Neuronal stem cell (in vitro differentiated cells): ENCODE results near the gene MTHFS.
"Not testable (repeated sequence)": the region's sequence is repeated elsewhere in the genome, so short reads cannot be mapped to it uniquely, and the experiment has no call there.

ENCODE experiments used
- DNase-seq: peaks from one replicate; pipeline ENCODE4 v3.0.0-alpha.2; 2013; ENCODE audit warnings: low spot score
- H2AFZ ChIP-seq: one replicate; pipeline ENCODE4 v1.6.1; 2013; ENCODE audit warnings: mild to moderate bottlenecking, low read length, inconsistent platforms
- H2AK5ac ChIP-seq: 2 replicates; pipeline ENCODE4 v1.6.1; 2013; ENCODE audit warnings: low read depth, mild to moderate bottlenecking, inconsistent platforms, low read length, moderate library complexity, mixed read lengths
- H2BK120ac ChIP-seq: 2 replicates; pipeline ENCODE4 v1.6.1; 2013; ENCODE audit warnings: low read depth, mild to moderate bottlenecking, inconsistent platforms, low read length, moderate library complexity, mixed read lengths
- H2BK12ac ChIP-seq: one replicate; pipeline ENCODE4 v1.6.1; 2013; ENCODE audit warnings: low read length, inconsistent platforms
- H2BK15ac ChIP-seq: 2 replicates; pipeline ENCODE4 v1.6.1; 2013; ENCODE audit warnings: mild to moderate bottlenecking, low read length, inconsistent platforms, mixed read lengths
- H2BK5ac ChIP-seq: one replicate; pipeline ENCODE4 v1.6.1; 2013; ENCODE audit warnings: inconsistent platforms, mild to moderate bottlenecking, low read length, moderate library complexity
- H3K14ac ChIP-seq: one replicate; pipeline ENCODE4 v1.6.1; 2013; ENCODE audit warnings: low read length, inconsistent platforms
- H3K18ac ChIP-seq: 2 replicates; pipeline ENCODE4 v1.6.1; 2013; ENCODE audit warnings: low read length, inconsistent platforms
- H3K23ac ChIP-seq: 2 replicates; pipeline ENCODE4 v1.6.1; 2013; ENCODE audit warnings: low read depth, mild to moderate bottlenecking, mixed read lengths, low read length, inconsistent platforms; ENCODE audit not compliant: poor library complexity
- H3K27ac ChIP-seq: replicated peaks from 3 replicates; pipeline ENCODE4 v1.5.1; 2013; ENCODE audit warnings: low read length, inconsistent platforms
- H3K27me3 ChIP-seq, 3 experiments: 2 replicates each; pipeline ENCODE4 v1.6.1; 2013; ENCODE audit warnings: low read length in 3 of 3, mild to moderate bottlenecking in 2 of 3, inconsistent platforms in 1 of 3, low read depth in 1 of 3, mixed read lengths in 1 of 3, moderate library complexity in 1 of 3; ENCODE audit not compliant: control insufficient read depth in 3 of 3, insufficient read depth in 3 of 3
- H3K36me3 ChIP-seq, 2 donors: replicated peaks in 1 of 2; 2 replicates each; pipeline ENCODE4 v1.6.1; 2013; ENCODE audit warnings: low read length in 2 of 2; ENCODE audit not compliant: control insufficient read depth in 2 of 2, insufficient read depth in 2 of 2
- H3K4ac ChIP-seq: 2 replicates; pipeline ENCODE4 v1.6.1; 2013; ENCODE audit warnings: inconsistent platforms, mild to moderate bottlenecking, low read length, moderate library complexity
- H3K4me1 ChIP-seq, 2 donors: 1 replicate in 1 of 2; 2 replicates in 1 of 2; pipeline ENCODE4 v1.6.1; 2013; ENCODE audit warnings: low read length in 2 of 2, low read depth in 1 of 2; ENCODE audit not compliant: control insufficient read depth in 2 of 2, insufficient read depth in 1 of 2
- H3K4me2 ChIP-seq: one replicate; pipeline ENCODE4 v1.6.1; 2013; ENCODE audit warnings: mild to moderate bottlenecking, low read length, inconsistent platforms; ENCODE audit not compliant: insufficient read depth, poor library complexity, severe bottlenecking
- H3K4me3 ChIP-seq, 2 donors: 2 replicates each; pipeline ENCODE4 v1.5.1; 2013; ENCODE audit warnings: low read length in 2 of 2, mild to moderate bottlenecking in 2 of 2, inconsistent platforms in 1 of 2, moderate library complexity in 1 of 2
- H3K79me1 ChIP-seq: one replicate; pipeline ENCODE4 v1.6.1; 2013; ENCODE audit warnings: low read depth, mild to moderate bottlenecking, inconsistent platforms, low read length, moderate library complexity
- H3K9ac ChIP-seq: one replicate; pipeline ENCODE4 v1.6.1; 2013; ENCODE audit warnings: mild to moderate bottlenecking, low read depth, low read length, inconsistent platforms; ENCODE audit not compliant: poor library complexity
- H3K9me3 ChIP-seq, 2 donors: replicated peaks in 1 of 2; 2 replicates each; pipeline versions ENCODE3 to v1.6.1; 2013; ENCODE audit warnings: low read length in 2 of 2, mild to moderate bottlenecking in 2 of 2, inconsistent platforms in 1 of 2, low read depth in 1 of 2, mixed read lengths in 1 of 2, moderate library complexity in 1 of 2; ENCODE audit not compliant: control insufficient read depth in 2 of 2, insufficient read depth in 1 of 2
- H4K8ac ChIP-seq: one replicate; pipeline ENCODE4 v1.6.1; 2013; ENCODE audit warnings: low read depth, mild to moderate bottlenecking, inconsistent platforms, low read length, moderate library complexity
- H4K91ac ChIP-seq: one replicate; pipeline ENCODE4 v1.6.1; 2013; ENCODE audit warnings: low read length, low read depth, mild to moderate bottlenecking, inconsistent platforms; ENCODE audit not compliant: poor library complexity
- WGBS, 2 donors: extraction: QIAGEN DNeasy Blood & Tissue Kit; methylation state at CpG; one replicate each; pipeline ENCODE4 v1.1.7; 2013; ENCODE audit warnings: missing lambda C conversion rate in 2 of 2, mixed read lengths in 1 of 2; ENCODE audit not compliant: insufficient read length in 2 of 2, insufficient replicate concordance in 1 of 2; ENCODE audit errors: extremely low coverage in 2 of 2; 5-methylcytosine and 5-hydroxymethylcytosine counted together

MTHFS gene

GRCh38 chr15:79903626-79904025 is 6.8 kb upstream of the MTHFS start:
- H2BK12ac ChIP-seq, result no peak overlapping the region
- no peak overlapping the region for H3K4me3 ChIP-seq
- no CpG with 5 or more reads among the region's 1 CpG for WGBS, 2 donors
- H3K27me3 ChIP-seq, result no peaks in the 10 kb centered on the region
- no peak overlapping the region for H3K27ac ChIP-seq
- no peak overlapping the region for H3K18ac ChIP-seq
- no peak overlapping the region for H4K8ac ChIP-seq
- H3K9ac ChIP-seq, result no peak overlapping the region
- peaks cover 0 to 5% of the 10 kb centered on the region in 2 donors for H3K9me3 ChIP-seq
- no peak overlapping the region for H2BK15ac ChIP-seq
- H3K79me1 ChIP-seq, result peaks cover 2% of the 10 kb centered on the region
- no peak overlapping the region for H2BK5ac ChIP-seq
- no peak overlapping the region for H2AK5ac ChIP-seq
- no peak for DNase-seq
- H2AFZ ChIP-seq, result no peak overlapping the region
- H4K91ac ChIP-seq, result no peak overlapping the region
- H3K23ac ChIP-seq, result no peak overlapping the region
- no peaks in the 10 kb centered on the region for H3K4me1 ChIP-seq
- H3K14ac ChIP-seq, result no peak overlapping the region
- H2BK120ac ChIP-seq, result no peak overlapping the region
- peaks cover 3 to 22% of the 10 kb centered on the region in 2 donors for H3K36me3 ChIP-seq
- H3K4me2 ChIP-seq, result no peak overlapping the region
- H3K4ac ChIP-seq, result no peak overlapping the region

GRCh38 chr15:79903144-79903543 is 6.3 kb upstream of the MTHFS start:
- H3K23ac ChIP-seq, result no peak overlapping the region
- no peak for DNase-seq
- no peak overlapping the region for H2BK15ac ChIP-seq
- H3K36me3 ChIP-seq, result peaks cover 3 to 27% of the 10 kb centered on the region in 2 donors
- no peak overlapping the region for H2BK12ac ChIP-seq
- WGBS, 2 donors, result no CpG with 5 or more reads among the region's 2 CpGs
- H3K79me1 ChIP-seq, result peaks cover 2% of the 10 kb centered on the region
- no peak overlapping the region for H3K9ac ChIP-seq
- H3K18ac ChIP-seq, result no peak overlapping the region
- H3K27ac ChIP-seq, result no peak overlapping the region
- no peak overlapping the region for H3K4me2 ChIP-seq
- no peak overlapping the region for H2AFZ ChIP-seq
- H2BK120ac ChIP-seq, result no peak overlapping the region
- H2AK5ac ChIP-seq, result no peak overlapping the region
- H3K4me3 ChIP-seq, result no peak overlapping the region
- H4K8ac ChIP-seq, result no peak overlapping the region
- H3K27me3 ChIP-seq, result no peaks in the 10 kb centered on the region
- H3K14ac ChIP-seq, result no peak overlapping the region
- no peak overlapping the region for H2BK5ac ChIP-seq
- H4K91ac ChIP-seq, result no peak overlapping the region
- H3K4me1 ChIP-seq, result no peaks in the 10 kb centered on the region
- H3K4ac ChIP-seq, result no peak overlapping the region
- peaks cover 0 to 5% of the 10 kb centered on the region in 2 donors for H3K9me3 ChIP-seq

- Histone ChIP-seq H2BK15ac (no peak overlapping the region), H4K8ac (no peak overlapping the region), H3K18ac (no peak overlapping the region), H3K9me3 (peaks cover 0 to 3% of the 10 kb centered on the region in 2 donors), H2BK5ac (no peak overlapping the region), H2AK5ac (no peak overlapping the region), H3K27ac (no peak overlapping the region), H2BK120ac (no peak overlapping the region), H2AFZ (no peak overlapping the region), H3K4me1 (no peaks in the 10 kb centered on the region), H3K79me1 (no peaks in the 10 kb centered on the region), H2BK12ac (no peak overlapping the region), H3K23ac (no peak overlapping the region), H3K4ac (no peak overlapping the region), H3K4me2 (no peak overlapping the region), H3K36me3 (peaks cover 2 to 20% of the 10 kb centered on the region in 2 donors), H3K14ac (no peak overlapping the region), H4K91ac (no peak overlapping the region), H3K9ac (no peak overlapping the region), H3K27me3 (no peaks in the 10 kb centered on the region), H3K4me3 (no peak overlapping the region)
- WGBS, 2 donors, result no CpG with 5 or more reads among the region's 1 CpG
- no peak for DNase-seq
These were observed 5.1 kb upstream of the MTHFS start for GRCh38 chr15:79901958-79902357.

- peaks cover 0 to 16% of the 10 kb centered on the region in 2 donors for H3K36me3 ChIP-seq
- not testable (repeated sequence) for H3K9ac ChIP-seq, H3K27me3 ChIP-seq, H2AFZ ChIP-seq, DNase-seq, H2BK15ac ChIP-seq, H4K8ac ChIP-seq, H2AK5ac ChIP-seq, H4K91ac ChIP-seq, H3K9me3 ChIP-seq, H3K4ac ChIP-seq, H2BK120ac ChIP-seq, H3K18ac ChIP-seq, H3K23ac ChIP-seq, H3K14ac ChIP-seq, H2BK5ac ChIP-seq, H3K4me3 ChIP-seq, H3K27ac ChIP-seq, H3K4me1 ChIP-seq, H2BK12ac ChIP-seq, H3K79me1 ChIP-seq, H3K4me2 ChIP-seq
- WGBS, 2 donors, result no CpG with 5 or more reads among the region's 4 CpGs
These were observed 4.1 kb upstream of the MTHFS start for GRCh38 chr15:79900818-79901378.
